HS-5 (cell line): ENCODE data around the gene CXorf58.
"Not testable (repeated sequence)": the region's sequence is repeated elsewhere in the genome, so short reads cannot be mapped to it uniquely, and the experiment has no call there.

Experiments
- DNase-seq: peaks from one replicate; pipeline ENCODE4 v3.0.0-alpha.2; 2012; ENCODE audit warnings: low read depth

Gene CXorf58

GRCh38 chrX:23907498-23908218 lies at the start of gene CXorf58, which contains the start of gene APOO:
Gene CXorf58, plus strand, starts transcription at chrX:23908006. Its CDS starts 2,297 bp downstream, at chrX:23910303.
Gene APOO, minus strand, starts transcription at chrX:23907938. Its CDS starts 236 bp downstream, at chrX:23907702.
- no peak for DNase-seq

DNA sequence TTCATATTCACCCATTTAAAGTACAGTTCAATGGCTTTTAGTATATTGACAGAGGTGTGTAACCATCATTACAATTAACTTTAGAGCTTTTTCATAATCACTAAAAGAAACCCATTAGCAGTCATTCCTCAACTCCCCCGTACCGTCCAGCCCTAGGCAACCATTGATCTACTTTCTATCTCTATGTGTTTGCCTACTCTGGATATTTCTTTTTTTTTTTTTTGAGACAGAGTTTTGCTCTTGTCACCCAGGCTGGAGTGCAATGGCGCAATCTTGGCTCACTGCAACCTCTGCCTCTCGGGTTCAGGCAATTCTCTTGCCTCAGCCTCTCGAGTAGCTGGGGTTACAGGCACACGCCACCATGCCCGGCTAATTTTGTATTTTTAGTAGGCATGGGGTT lies 48.6 kb upstream of the CXorf58 start:
- not testable (repeated sequence) for DNase-seq

- DNase-seq = no peak
Observed at GRCh38 chrX:23861215-23861896, 46.5 kb upstream of the CXorf58 start.

GRCh38 chrX:23861952-23862351 lies 45.9 kb upstream of the CXorf58 start:
- DNase-seq = not testable (repeated sequence)

GRCh38 chrX:23864742-23865326 lies 43.0 kb upstream of the CXorf58 start:
- no peak for DNase-seq

- no peak for DNase-seq
Observed at GRCh38 chrX:23870041-23870440, 37.8 kb upstream of the CXorf58 start.

GRCh38 chrX:23871905-23872546 lies 35.8 kb upstream of the CXorf58 start:
- no peak for DNase-seq

DNA sequence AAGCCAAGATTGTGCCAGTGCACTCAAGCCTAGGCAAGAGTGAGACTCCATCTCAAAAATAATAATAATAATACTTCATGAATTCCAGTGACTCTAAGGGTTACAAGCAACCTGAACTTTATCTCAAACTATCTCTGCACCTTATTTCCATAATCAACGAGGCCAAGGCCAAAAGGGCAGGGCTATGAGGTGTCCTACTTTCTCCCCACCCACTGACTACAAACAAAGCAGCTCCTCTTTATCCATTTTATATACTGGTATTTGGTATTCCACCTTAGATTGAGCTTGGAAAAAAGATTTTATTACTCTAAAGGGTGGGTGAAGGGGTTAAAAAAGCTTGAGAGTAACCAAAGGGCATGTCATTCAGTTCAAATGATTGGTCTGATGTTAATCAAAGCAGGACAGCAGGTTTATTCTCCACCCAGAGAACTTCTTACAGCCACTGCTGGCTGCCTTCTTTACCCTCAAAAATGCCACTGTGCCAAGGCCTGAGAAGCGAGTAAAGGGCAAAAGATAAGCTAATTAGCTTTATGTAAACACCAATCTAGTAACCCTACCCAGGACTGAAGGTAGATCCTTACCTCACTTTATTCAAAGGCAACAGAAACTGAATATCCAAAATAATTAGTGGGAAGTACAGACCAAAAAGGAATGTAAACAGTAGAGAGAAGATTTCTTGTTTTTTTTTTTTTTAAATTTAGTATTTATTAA lies 28.3 kb upstream of the CXorf58 start:
- DNase-seq = no peak

DNA sequence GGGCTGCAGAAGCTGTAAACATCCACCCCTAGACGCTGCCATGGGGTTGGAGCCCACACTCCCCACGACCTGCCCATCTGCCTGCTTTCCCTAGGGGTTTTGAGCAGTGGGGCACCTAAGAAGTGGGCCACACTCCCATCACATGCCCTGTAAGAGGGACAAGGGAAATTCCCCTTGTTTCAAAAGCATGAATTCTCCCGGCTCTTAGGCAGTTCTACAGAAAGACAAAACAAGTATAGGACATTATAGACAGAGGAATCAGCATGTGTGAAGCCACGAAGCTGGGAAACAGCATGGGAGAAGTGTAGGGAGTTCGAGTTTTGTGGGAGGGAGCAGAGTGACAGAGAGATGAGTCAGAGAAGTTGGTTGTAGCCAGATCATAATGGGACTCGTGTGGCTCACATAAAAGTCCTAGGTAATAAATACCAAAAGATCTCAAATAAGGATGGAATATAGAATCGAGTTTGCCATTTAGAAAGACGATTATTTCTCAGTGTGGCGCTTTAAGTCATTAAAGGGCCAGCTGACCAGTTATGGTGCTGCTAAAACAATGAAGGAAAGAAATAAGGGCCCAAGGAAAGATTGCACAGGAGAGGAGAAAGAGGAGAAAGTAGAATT lies 24.0 kb upstream of the CXorf58 start:
- DNase-seq = no peak

DNA sequence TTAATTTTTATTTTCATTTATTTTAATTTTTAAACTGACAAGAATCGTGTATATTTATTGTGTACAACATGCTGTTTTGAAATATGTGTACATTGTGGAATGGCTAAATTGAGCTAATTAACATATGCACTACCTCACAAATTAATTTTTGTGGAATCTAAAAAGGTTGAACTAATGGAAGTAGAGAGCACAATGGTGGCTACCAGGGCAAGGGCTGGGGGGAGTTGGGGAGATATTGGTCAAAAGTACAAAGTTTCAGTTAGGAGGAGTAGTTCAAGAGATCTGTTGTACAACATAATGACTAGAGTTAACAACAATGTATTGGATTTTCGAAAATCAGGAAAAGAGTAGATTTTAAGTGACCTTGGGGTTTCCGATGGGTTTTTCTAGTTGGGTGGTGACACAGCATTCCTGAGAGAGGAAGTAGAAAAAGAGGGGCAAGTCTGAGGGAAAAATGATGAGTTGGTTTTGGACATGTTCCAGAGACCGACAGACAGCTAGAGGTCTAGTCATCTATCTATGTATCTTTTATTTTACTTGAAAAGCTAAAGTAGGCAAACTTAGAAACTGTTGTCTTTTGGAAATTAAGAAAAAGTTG lies 23.3 kb upstream of the CXorf58 start:
- DNase-seq = no peak

DNA sequence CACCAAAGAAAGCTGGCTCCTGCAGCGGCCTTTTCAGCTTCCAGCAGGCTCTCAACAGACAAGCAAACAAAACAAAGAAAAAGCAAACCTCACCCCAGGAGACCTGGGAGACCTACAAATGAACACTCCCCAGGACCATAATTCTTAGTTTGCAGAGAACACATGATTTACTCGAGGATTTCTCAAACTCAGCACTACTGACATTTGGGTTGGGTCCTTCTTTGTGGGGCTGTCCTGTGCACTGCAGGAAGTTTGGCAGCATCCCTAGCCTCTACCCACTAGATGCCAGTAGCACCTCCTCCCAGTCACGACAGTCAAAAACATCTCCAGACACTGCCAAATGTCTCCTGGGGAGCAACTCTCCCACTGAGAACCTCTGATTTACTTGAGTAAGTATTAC lies 22.0 kb upstream of the CXorf58 start:
- no peak for DNase-seq

DNA sequence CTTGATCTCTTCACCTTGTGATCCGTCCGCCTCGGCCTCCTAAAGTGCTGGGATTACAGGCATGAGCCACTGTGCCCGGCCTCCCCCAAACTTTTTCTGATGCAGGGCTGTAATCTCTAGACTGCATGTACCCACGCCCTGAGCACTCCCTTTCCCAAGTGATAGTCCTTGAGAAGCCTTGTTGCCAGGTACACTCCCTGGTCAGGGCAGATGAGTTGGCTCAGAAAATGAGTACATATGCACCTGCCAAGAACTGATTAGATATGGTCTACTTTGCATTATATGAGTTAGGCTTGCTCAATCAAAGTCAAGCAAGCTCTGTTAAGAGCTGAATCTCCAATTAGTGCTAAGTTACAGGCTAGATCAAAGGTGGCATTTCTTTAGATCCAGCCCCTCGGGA lies 20.4 kb upstream of the CXorf58 start:
- no peak for DNase-seq

DNA sequence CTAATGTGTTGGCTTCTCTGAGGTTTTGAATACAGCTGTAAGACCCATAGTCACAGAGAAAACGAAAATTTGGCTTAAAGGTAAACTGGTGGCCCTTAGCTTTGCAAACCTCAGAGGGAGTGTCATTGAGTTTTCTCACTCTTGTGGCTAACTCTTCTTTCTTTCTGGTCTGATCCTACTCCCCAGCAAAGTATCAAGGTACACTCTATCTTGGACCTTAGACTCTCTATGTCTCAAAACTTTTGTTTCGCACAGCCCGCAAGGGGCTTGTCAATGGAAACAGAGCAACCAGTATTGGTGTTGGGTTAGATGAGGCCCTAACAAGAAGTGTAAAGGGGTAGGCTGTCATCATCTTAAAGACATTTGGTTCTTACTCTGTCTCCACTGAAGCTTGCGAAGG lies 19.9 kb upstream of the CXorf58 start:
- no peak for DNase-seq

DNA sequence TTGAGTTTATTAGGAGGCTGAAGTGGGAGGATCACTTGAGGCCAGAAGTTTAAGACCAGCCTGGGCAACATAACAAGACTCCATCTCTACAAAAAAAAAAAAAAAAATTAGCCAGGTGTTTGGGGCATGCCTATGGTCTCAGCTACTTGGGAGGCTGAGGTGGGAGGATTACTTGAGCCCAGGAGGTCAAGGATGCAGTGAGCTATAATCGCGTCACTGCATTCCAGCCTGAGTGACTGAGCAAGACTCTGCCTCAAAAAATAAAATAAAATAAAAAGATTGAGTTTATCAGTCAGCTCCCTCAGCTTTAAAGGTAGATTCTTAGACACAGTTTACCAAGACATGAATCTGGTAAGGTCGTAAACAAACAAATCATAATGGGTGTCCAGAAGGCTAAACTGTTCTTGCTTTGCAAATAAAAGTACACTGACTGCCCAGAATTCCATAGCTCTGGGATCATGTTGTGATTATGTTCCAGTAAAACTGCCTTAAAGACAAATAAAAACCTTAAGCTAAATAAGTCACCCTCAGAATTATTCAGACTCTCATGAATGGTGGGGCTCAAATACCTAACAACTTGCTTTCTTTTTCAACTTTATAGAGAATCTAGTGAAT lies 18.8 kb upstream of the CXorf58 start:
- DNase-seq = no peak

DNA sequence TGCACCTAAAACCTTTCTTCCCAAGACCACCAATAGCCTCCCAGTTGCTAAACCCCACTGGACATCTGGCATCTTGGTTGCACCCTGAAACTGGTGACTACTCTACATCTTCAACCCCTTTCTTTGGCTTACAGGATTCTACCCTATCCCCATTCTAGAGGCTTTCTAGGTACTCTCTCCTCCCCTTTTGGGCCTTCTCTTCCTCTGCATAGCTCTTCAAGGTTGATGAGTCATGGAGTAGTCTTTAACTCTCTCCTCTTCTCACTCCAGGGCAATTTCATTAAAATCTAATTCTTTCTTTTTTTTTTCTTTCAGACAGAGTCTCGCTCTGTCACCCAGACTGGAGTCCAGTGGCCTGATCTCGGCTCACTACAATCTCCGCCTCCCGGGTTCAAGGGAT lies 16.9 kb upstream of the CXorf58 start:
- DNase-seq = no peak

DNA sequence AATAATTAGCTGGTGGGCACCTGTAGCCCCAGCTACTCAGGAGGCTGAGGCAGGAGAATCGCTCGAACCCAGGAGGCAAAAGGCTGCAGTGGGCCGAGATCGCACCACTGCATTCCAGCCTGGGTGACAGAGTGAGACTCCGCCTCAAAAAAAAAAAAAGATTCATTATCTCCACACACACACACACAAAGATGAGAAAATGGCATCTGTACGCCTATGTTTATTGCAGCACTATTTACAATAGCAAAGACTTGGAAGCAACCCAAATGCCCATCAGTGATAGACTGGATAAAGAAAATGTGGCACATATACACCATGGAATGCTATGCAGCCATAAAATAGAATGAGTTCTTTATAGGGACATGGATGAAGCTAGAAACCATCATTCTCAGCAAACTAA lies 12.8 kb upstream of the CXorf58 start:
- DNase-seq = not testable (repeated sequence)

DNA sequence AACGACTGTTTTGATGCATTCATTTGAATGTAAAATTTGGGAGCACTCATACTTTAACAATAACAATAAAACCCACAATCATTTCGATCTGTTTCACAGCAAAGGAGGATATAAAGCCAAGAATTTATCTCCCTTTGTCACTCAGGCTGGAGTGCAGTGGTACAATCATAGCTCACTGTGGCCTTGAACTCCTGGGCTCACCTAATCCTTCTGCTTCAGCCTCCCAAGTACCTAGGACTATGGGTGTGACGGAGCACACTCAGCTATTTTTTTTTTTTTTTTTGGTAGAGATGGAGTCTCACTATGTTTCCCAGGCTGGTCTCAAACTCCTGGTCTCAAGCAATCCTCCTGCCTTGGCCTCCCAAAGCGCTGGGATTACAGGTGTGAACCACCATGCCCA lies 11.3 kb upstream of the CXorf58 start:
- not testable (repeated sequence) for DNase-seq

- DNase-seq = no peak
Observed at GRCh38 chrX:23896981-23897380, 10.8 kb upstream of the CXorf58 start.

DNA sequence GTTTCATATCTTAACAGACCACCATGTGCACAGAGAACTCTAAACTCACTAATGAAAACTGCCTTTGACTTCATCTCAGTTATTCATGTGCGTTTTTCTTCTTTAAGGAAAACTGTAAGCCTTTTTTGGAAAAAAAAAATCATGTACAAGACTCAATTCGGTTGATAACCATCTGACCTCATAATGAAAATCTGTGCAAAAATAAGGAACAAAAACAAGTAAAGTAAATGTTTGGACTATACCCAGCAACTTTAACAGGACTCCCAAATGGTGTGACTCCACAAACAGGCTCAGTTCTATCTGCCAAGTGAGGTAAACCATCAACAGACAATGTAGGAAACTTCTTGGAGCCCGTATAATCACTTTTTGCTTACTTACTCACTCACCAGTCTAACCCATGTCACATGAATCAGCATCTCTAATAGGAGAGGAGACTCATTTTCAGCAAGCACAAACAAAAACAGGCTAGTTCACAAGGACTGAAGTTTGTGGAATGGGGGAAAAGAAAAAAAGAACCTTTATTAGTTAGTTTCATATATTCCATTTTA lies 9.3 kb upstream of the CXorf58 start:
- DNase-seq = no peak

DNA sequence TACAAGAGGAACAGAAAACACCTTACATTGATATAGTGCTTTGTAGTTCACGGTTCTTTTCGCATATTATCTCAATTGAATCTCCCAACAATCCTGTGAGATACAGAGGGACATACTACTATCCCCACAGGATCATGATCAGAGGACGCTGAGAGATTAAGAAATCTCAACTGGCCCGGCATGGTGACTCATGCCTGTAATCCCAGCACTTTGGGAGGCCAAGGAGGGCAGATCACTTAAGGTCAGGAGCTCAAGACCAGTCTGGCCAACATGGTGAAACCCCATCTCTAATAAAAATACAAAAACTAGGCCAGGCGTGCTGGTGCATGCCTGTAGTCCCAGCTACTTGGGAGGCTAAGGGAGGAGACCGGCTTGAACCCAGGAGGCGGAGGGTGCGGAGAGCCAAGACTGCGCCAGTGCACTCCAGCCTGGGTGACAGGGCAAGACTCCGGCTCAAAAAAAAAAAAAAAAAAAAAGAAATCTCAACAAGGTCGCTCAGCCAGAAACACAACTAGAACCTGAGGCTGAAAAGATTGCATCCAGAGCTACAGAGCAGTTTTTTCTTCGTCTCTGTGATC lies 7.5 kb upstream of the CXorf58 start:
- no peak for DNase-seq
